Measurements from ENCODE around the gene RHBG. TPM values are rescaled to one million over a fixed set of nuclear protein-coding genes. Genes with fewer than 3 reads are reported as not detected.

Gene RHBG
- total and polyA plus RNA-seq, 4 donors: 0.25 to 6.4 (median 2.3) TPM

DNA sequence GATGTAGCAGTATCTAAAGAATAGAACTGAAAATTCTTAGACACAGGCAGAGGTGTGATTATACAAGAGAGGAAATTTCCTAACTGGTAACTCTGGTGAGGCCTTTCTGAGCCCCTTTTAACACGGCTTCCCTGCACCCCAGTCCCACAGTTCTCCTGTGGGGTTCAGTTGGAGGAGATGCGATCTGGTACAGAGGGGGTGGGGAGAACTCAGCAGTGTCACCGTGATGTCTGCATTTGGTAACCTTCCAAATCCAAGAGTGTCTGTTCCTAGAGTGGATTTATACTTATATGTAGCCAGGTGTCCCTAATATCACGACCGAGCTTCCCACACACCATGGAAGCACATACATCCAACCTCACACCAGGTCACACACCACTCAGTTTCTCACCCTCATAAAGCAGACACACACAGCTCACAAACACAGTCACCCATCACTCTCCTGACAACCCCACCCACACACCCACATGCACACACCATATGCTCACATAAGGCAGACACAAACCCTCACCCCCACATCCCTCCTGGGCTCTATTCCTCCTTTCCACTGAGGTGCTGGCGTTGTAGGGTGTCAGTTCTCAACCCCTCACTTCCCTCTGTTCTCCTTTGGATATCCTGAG, 48.5 kb downstream of the RHBG start:
- peaks cover 7 to 17% (median 14%) of the 10 kb centered on the region in 4 donors for H3K4me1 ChIP-seq (ENCODE audit: control insufficient read depth in 4 of 4, insufficient read depth in 4 of 4, low read length in 3 of 4)
- H3K27me3 ChIP-seq (ENCODE audit: control insufficient read depth in 4 of 4, insufficient read depth in 4 of 4, low read length in 3 of 4): peaks cover 0 to 18% (median 5%) of the 10 kb centered on the region in 4 donors
- TF ChIP-seq, protein P1, sequence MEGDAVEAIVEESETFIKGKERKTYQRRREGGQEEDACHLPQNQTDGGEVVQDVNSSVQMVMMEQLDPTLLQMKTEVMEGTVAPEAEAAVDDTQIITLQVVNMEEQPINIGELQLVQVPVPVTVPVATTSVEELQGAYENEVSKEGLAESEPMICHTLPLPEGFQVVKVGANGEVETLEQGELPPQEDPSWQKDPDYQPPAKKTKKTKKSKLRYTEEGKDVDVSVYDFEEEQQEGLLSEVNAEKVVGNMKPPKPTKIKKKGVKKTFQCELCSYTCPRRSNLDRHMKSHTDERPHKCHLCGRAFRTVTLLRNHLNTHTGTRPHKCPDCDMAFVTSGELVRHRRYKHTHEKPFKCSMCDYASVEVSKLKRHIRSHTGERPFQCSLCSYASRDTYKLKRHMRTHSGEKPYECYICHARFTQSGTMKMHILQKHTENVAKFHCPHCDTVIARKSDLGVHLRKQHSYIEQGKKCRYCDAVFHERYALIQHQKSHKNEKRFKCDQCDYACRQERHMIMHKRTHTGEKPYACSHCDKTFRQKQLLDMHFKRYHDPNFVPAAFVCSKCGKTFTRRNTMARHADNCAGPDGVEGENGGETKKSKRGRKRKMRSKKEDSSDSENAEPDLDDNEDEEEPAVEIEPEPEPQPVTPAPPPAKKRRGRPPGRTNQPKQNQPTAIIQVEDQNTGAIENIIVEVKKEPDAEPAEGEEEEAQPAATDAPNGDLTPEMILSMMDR (IDR thresholded peaks at IDR 0.05; ENCODE audit: low read depth, low read length, missing input control): no peak
- TF ChIP-seq JUND (IDR thresholded peaks at IDR 0.05) (no peak), YY1 (IDR thresholded peaks at IDR 0.05) (no peak), NR2F2 (IDR thresholded peaks at IDR 0.05) (no peak), HNF4G (IDR thresholded peaks at IDR 0.05) (no peak), FOXA2 (IDR thresholded peaks at IDR 0.05) (no peak), GABPA (IDR thresholded peaks at IDR 0.05 in 1 of 2, conservative IDR thresholded peaks at IDR 0.05 in 1 of 2) (no peak), SP1 (IDR thresholded peaks at IDR 0.05) (no peak), HNF4A (conservative IDR thresholded peaks at IDR 0.05) (no peak), RAD21 (IDR thresholded peaks at IDR 0.05) (no peak), FOXA1 (IDR thresholded peaks at IDR 0.05) (no peak), TAF1 (conservative IDR thresholded peaks at IDR 0.05) (no peak), RXRA (IDR thresholded peaks at IDR 0.05) (no peak), EGR1 (IDR thresholded peaks at IDR 0.05; ENCODE audit: low read depth in 2 of 2) (no peak)
- TF ChIP-seq, protein P2, sequence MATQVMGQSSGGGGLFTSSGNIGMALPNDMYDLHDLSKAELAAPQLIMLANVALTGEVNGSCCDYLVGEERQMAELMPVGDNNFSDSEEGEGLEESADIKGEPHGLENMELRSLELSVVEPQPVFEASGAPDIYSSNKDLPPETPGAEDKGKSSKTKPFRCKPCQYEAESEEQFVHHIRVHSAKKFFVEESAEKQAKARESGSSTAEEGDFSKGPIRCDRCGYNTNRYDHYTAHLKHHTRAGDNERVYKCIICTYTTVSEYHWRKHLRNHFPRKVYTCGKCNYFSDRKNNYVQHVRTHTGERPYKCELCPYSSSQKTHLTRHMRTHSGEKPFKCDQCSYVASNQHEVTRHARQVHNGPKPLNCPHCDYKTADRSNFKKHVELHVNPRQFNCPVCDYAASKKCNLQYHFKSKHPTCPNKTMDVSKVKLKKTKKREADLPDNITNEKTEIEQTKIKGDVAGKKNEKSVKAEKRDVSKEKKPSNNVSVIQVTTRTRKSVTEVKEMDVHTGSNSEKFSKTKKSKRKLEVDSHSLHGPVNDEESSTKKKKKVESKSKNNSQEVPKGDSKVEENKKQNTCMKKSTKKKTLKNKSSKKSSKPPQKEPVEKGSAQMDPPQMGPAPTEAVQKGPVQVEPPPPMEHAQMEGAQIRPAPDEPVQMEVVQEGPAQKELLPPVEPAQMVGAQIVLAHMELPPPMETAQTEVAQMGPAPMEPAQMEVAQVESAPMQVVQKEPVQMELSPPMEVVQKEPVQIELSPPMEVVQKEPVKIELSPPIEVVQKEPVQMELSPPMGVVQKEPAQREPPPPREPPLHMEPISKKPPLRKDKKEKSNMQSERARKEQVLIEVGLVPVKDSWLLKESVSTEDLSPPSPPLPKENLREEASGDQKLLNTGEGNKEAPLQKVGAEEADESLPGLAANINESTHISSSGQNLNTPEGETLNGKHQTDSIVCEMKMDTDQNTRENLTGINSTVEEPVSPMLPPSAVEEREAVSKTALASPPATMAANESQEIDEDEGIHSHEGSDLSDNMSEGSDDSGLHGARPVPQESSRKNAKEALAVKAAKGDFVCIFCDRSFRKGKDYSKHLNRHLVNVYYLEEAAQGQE (IDR thresholded peaks at IDR 0.05): no peak
- TF ChIP-seq, protein P3, sequence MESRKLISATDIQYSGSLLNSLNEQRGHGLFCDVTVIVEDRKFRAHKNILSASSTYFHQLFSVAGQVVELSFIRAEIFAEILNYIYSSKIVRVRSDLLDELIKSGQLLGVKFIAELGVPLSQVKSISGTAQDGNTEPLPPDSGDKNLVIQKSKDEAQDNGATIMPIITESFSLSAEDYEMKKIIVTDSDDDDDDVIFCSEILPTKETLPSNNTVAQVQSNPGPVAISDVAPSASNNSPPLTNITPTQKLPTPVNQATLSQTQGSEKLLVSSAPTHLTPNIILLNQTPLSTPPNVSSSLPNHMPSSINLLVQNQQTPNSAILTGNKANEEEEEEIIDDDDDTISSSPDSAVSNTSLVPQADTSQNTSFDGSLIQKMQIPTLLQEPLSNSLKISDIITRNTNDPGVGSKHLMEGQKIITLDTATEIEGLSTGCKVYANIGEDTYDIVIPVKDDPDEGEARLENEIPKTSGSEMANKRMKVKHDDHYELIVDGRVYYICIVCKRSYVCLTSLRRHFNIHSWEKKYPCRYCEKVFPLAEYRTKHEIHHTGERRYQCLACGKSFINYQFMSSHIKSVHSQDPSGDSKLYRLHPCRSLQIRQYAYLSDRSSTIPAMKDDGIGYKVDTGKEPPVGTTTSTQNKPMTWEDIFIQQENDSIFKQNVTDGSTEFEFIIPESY (IDR thresholded peaks at IDR 0.05): no peak
- TF ChIP-seq, protein P4, sequence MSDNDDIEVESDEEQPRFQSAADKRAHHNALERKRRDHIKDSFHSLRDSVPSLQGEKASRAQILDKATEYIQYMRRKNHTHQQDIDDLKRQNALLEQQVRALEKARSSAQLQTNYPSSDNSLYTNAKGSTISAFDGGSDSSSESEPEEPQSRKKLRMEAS (IDR thresholded peaks at IDR 0.05): no peak
- TF ChIP-seq, protein P5, sequence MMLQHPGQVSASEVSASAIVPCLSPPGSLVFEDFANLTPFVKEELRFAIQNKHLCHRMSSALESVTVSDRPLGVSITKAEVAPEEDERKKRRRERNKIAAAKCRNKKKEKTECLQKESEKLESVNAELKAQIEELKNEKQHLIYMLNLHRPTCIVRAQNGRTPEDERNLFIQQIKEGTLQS (IDR thresholded peaks at IDR 0.05): no peak
- no peaks in the 10 kb centered on the region for H3K36me3 ChIP-seq (ENCODE audit: control insufficient read depth in 4 of 4, insufficient read depth in 3 of 4, low read depth in 1 of 4, low read length in 3 of 4)
- no peak overlapping the region for H3K9ac ChIP-seq (ENCODE audit: low read depth in 1 of 2, low read length in 2 of 2)
- no peak overlapping the region for H3K27ac ChIP-seq (ENCODE audit: low read depth in 1 of 2, low read length in 2 of 2)
- WGBS: 74% methylated on average over 6 of the region's 6 CpGs
- H3K9me3 ChIP-seq (ENCODE audit: control insufficient read depth in 4 of 4, low read length in 3 of 4): no peaks in the 10 kb centered on the region
- H3K4me3 ChIP-seq (ENCODE audit: low read depth in 1 of 3, low read length in 3 of 3): no peak overlapping the region
- no peak for DNase-seq (ENCODE audit: low spot score)
